Neural progenitor cell (in vitro differentiated cells): Measurements from ENCODE around the gene PIP4K2A. TPM values are rescaled to one million over a fixed set of nuclear protein-coding genes. Genes with fewer than 3 reads are reported as not detected.

Experiments used
- DNase-seq: peaks from one replicate; pipeline ENCODE4 v3.0.0-alpha.2; 2016; ENCODE audit warnings: low spot score
- H2AFZ ChIP-seq: fragments of 200-600 bp; sonication (generic); replicated peaks from 2 replicates; pipeline ENCODE4 v1.6.1; 2016; ENCODE audit warnings: antibody characterized with exemption
- H3F3A ChIP-seq: fragments of 200-600 bp; sonication (generic); 2 replicates; pipeline ENCODE4 v1.6.1; 2016; ENCODE audit warnings: antibody characterized with exemption, low read depth
- H3K27ac ChIP-seq: fragments of 200-600 bp; sonication (generic); 2 replicates; pipeline ENCODE4 v1.5.1; 2016; ENCODE audit warnings: mild to moderate bottlenecking
- H3K27me3 ChIP-seq: fragments of 200-600 bp; sonication (generic); 2 replicates; pipeline ENCODE4 v1.6.1; 2016; ENCODE audit warnings: mild to moderate bottlenecking, moderate library complexity
- H3K36me3 ChIP-seq: fragments of 200-600 bp; sonication (generic); 2 replicates; pipeline ENCODE4 v1.5.1; 2016
- H3K4me1 ChIP-seq: fragments of 200-600 bp; sonication (generic); 2 replicates; pipeline ENCODE4 v1.6.1; 2016; ENCODE audit warnings: mixed run types
- H3K4me2 ChIP-seq: fragments of 200-600 bp; sonication (generic); 2 replicates; pipeline ENCODE4 v1.6.1; 2016
- H3K4me3 ChIP-seq: fragments of 200-600 bp; sonication (generic); 2 replicates; pipeline ENCODE4 v1.5.1; 2016
- H3K79me2 ChIP-seq: fragments of 200-600 bp; sonication (generic); 2 replicates; pipeline ENCODE4 v1.6.1; 2016; ENCODE audit warnings: low read depth
- H3K9ac ChIP-seq: fragments of 200-600 bp; sonication (generic); 2 replicates; pipeline ENCODE4 v1.6.1; 2016
- H3K9me3 ChIP-seq: fragments of 200-600 bp; sonication (generic); 2 replicates; pipeline ENCODE4 v1.5.1; 2016; ENCODE audit warnings: low read depth
- H4K20me1 ChIP-seq: fragments of 200-600 bp; sonication (generic); 2 replicates; pipeline ENCODE4 v1.6.1; 2016; ENCODE audit warnings: low read depth
- H3K27ac Mint-ChIP-seq: 3 replicates; pipeline ENCODE4 v1.8.0; 2021; ENCODE audit warnings: mixed read lengths
- H3K27me3 Mint-ChIP-seq: 2 replicates; pipeline ENCODE4 v1.8.0; 2022; ENCODE audit warnings: low read depth, mild to moderate bottlenecking, inconsistent platforms, moderate library complexity, mixed read lengths; ENCODE audit not compliant: insufficient read depth
- H3K36me3 Mint-ChIP-seq: 3 replicates; pipeline ENCODE4 v1.8.0; 2021; ENCODE audit warnings: mixed read lengths
- H3K4me1 Mint-ChIP-seq: 3 replicates; pipeline ENCODE4 v1.8.0; 2021; ENCODE audit warnings: mixed read lengths
- H3K4me3 Mint-ChIP-seq: 3 replicates; pipeline ENCODE4 v1.8.0; 2021; ENCODE audit warnings: mild to moderate bottlenecking, moderate library complexity, mixed read lengths
- H3K9me3 Mint-ChIP-seq: 3 replicates; pipeline ENCODE4 v1.8.0; 2020; ENCODE audit warnings: mixed read lengths
- CTCF ChIP-seq: fragments of 200-600 bp; sonication (generic); IDR thresholded peaks from 2 replicates; pipeline ENCODE4 v1.5.1; 2017; ENCODE audit warnings: antibody characterized with exemption, mild to moderate bottlenecking
- EZH2 ChIP-seq: fragments of 200-600 bp; sonication (generic); IDR thresholded peaks from 2 replicates; pipeline ENCODE4 v1.6.1; 2017; ENCODE audit warnings: antibody characterized with exemption, mild to moderate bottlenecking, moderate library complexity
- EZH2phosphoT487 ChIP-seq: fragments of 200-600 bp; sonication (generic); IDR thresholded peaks from 2 replicates; pipeline ENCODE4 v1.6.1; 2017; ENCODE audit warnings: antibody characterized with exemption
- total RNA-seq: library from RNA; depleted of rRNA; stranded (reverse); fragments of >200 nt; gene quantifications from 2 replicates; pipeline ENCODE4 v1.2.3, GENCODE V29; 2015; ENCODE audit warnings: low replicate concordance

PIP4K2A gene
- total RNA-seq, 1 donor from 2014 or later, result 37.6 TPM

- H3K36me3 ChIP-seq, result no peaks in the 10 kb centered on the region
- H3K4me1 ChIP-seq, result no peaks in the 10 kb centered on the region
- H3F3A ChIP-seq, result no peaks in the 10 kb centered on the region
- H2AFZ ChIP-seq, result no peak overlapping the region
- Mint-ChIP-seq H3K4me1 (peaks cover 9% of the 10 kb centered on the region), H3K36me3 (peaks cover 18% of the 10 kb centered on the region), H3K27me3 (no peaks in the 10 kb centered on the region), H3K9me3 (no peaks in the 10 kb centered on the region), H3K4me3 (no peak overlapping the region), H3K27ac (no peak overlapping the region)
- TF ChIP-seq CTCF (no peak), EZH2phosphoT487 (no peak), EZH2 (no peak)
- H3K27ac ChIP-seq, result no peak overlapping the region
- no peak overlapping the region for H3K9ac ChIP-seq
- H3K79me2 ChIP-seq, result no peaks in the 10 kb centered on the region
- H4K20me1 ChIP-seq, result no peaks in the 10 kb centered on the region
- no peak for DNase-seq
- H3K27me3 ChIP-seq, result no peaks in the 10 kb centered on the region
- no peaks in the 10 kb centered on the region for H3K9me3 ChIP-seq
- H3K4me3 ChIP-seq, result no peak overlapping the region
- H3K4me2 ChIP-seq, result no peak overlapping the region
Observed at GRCh38 chr10:22570733-22571430, 143.5 kb downstream of the PIP4K2A start.

- DNase-seq, result no peak
- Histone ChIP-seq H3K4me3 (no peak overlapping the region), H3K36me3 (no peaks in the 10 kb centered on the region), H3K79me2 (no peaks in the 10 kb centered on the region), H4K20me1 (no peaks in the 10 kb centered on the region), H3K27me3 (no peaks in the 10 kb centered on the region), H2AFZ (no peak overlapping the region), H3K9me3 (no peaks in the 10 kb centered on the region), H3F3A (no peaks in the 10 kb centered on the region), H3K9ac (no peak overlapping the region), H3K4me2 (no peak overlapping the region), H3K4me1 (no peaks in the 10 kb centered on the region), H3K27ac (no peak overlapping the region)
- Mint-ChIP-seq H3K27ac (no peak overlapping the region), H3K27me3 (no peaks in the 10 kb centered on the region), H3K9me3 (no peaks in the 10 kb centered on the region), H3K36me3 (peaks cover 17% of the 10 kb centered on the region), H3K4me1 (peaks cover 10% of the 10 kb centered on the region), H3K4me3 (no peak overlapping the region)
- TF ChIP-seq CTCF, result no peak
- no peak for TF ChIP-seq EZH2
- no peak for TF ChIP-seq EZH2phosphoT487
Observed at GRCh38 chr10:22570234-22570633, 144.1 kb downstream of the PIP4K2A start.

GRCh38 chr10:22568928-22569327, 145.4 kb downstream of the PIP4K2A start:
- H3K4me3 Mint-ChIP-seq, result no peak overlapping the region
- H3K27ac Mint-ChIP-seq, result no peak overlapping the region
- H3F3A ChIP-seq, result no peaks in the 10 kb centered on the region
- no peaks in the 10 kb centered on the region for H4K20me1 ChIP-seq
- no peaks in the 10 kb centered on the region for H3K27me3 ChIP-seq
- no peak overlapping the region for H3K27ac ChIP-seq
- no peaks in the 10 kb centered on the region for H3K9me3 Mint-ChIP-seq
- peaks cover 25% of the 10 kb centered on the region for H3K36me3 Mint-ChIP-seq
- TF ChIP-seq EZH2phosphoT487, result no peak
- no peak for TF ChIP-seq CTCF
- no peak for TF ChIP-seq EZH2
- H3K4me2 ChIP-seq, result no peak overlapping the region
- H3K9ac ChIP-seq, result no peak overlapping the region
- no peaks in the 10 kb centered on the region for H3K9me3 ChIP-seq
- peaks cover 10% of the 10 kb centered on the region for H3K4me1 Mint-ChIP-seq
- H3K79me2 ChIP-seq, result no peaks in the 10 kb centered on the region
- no peak overlapping the region for H3K4me3 ChIP-seq
- no peaks in the 10 kb centered on the region for H3K27me3 Mint-ChIP-seq
- H3K36me3 ChIP-seq, result no peaks in the 10 kb centered on the region
- no peaks in the 10 kb centered on the region for H3K4me1 ChIP-seq
- H2AFZ ChIP-seq, result no peak overlapping the region
- no peak for DNase-seq
